HuH-7 (cell line): Measurements from ENCODE around the gene TOR4A.
A peak's percentile ranks its signal among the peaks of the same experiment; 100 is the strongest.

ENCODE experiments used
- DNase-seq: peaks from one replicate; pipeline ENCODE4 v3.0.0; 2011; ENCODE audit warnings: low spot score

The TOR4A gene

GRCh38 chr9:137273095-137273490, 4.4 kb upstream of the TOR4A start:
- no peak for DNase-seq

- DNase-seq, result no peak
These were observed 3.8 kb upstream of the TOR4A start for GRCh38 chr9:137273611-137274320.

- no peak for DNase-seq
These were observed 2.3 kb upstream of the TOR4A start for GRCh38 chr9:137275203-137275587.

- DNase-seq, result no peak
These were observed 1.7 kb upstream of the TOR4A start for GRCh38 chr9:137275588-137276472.

- no peak for DNase-seq
These were observed 825 bp upstream of the TOR4A start for GRCh38 chr9:137276473-137277328.

GRCh38 chr9:137278061-137278701, 655 bp downstream of the TOR4A start:
- DNase-seq, result no peak

GRCh38 chr9:137278721-137279711, 1.5 kb downstream of the TOR4A start:
- DNase-seq, result no peak

GRCh38 chr9:137279741-137280473, 2.4 kb downstream of the TOR4A start:
- DNase-seq, result no peak

- peak; percentile 72 for DNase-seq
These were observed 3.2 kb downstream of the TOR4A start for GRCh38 chr9:137280474-137281344.

- no peak for DNase-seq
These were observed 4.0 kb downstream of the TOR4A start for GRCh38 chr9:137281345-137282116.

- peak; percentile 94 for DNase-seq
These were observed 9.5 kb downstream of the TOR4A start for GRCh38 chr9:137286975-137287383.

GRCh38 chr9:137293094-137293481, 15.6 kb downstream of the TOR4A start:
- no peak for DNase-seq

GRCh38 chr9:137293482-137294090, 16.1 kb downstream of the TOR4A start:
- no peak for DNase-seq

- peak; percentile 92 for DNase-seq
These were observed 16.7 kb downstream of the TOR4A start for GRCh38 chr9:137294091-137294680.

GRCh38 chr9:137294681-137295237, 17.2 kb downstream of the TOR4A start:
- peak; percentile 78 for DNase-seq

GRCh38 chr9:137295238-137295811, 17.8 kb downstream of the TOR4A start:
- DNase-seq, result peak; percentile 92
